Activated CD4-positive, alpha-beta T cell treated with anti-CD3 and anti-CD28 coated beads, Interleukin-2, amount 50 U/mL, for 24 hours (primary cell): ENCODE results near the gene TSPO.
"Not testable (repeated sequence)": the region's sequence is repeated elsewhere in the genome, so short reads cannot be mapped to it uniquely, and the experiment has no call there.

Source experiments
- DNase-seq, 2 donors: peaks; one replicate each; pipeline ENCODE4 v3.0.0-alpha.2; 2020; ENCODE audit warnings: low read depth in 1 of 2, low spot score in 1 of 2

TSPO gene

DNA sequence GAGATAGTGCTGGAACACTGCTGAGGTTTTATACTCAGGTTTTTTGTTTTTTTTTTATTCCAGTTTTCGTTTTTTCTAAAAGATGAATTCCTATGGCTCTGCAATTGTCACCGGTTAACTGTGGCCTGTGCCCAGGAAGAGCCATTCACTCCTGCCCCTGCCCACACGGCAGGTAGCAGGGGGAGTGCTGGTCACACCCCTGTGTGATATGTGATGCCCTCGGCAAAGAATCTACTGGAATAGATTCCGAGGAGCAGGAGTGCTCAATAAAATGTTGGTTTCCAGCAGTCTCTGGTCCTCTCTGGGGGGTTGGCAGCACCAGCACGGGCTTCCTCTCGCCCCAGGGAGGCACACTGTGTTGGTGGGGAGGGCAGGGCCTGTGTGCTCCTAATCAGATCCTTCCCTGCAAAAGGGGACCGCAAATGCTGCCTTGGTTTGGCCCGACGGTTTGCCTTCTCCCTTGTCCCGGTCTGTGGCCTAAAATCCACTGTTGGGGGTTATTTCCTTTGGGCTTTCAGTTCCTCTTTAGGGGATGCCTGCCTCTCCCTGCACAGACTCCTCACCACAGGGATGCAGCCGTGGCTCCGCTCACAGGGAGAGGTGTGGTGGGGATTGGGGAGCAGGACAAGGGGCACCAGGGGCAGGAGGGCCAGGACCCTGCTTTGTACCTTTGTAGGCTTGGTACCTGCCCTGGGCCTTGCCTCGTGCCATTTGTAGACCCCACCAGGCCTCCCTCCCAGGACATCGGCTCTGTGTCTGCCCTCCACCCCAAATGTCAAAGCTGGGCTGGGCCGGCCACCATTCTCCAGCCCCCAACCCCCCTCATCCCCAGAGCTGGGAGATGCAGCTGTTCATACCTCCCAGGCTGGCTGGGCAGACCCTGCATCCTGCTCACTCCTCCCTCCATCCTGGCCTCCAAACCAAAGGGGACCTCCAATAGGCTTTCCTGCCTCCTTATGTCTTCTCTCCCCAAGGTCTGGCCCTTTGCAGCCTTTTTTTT, 21.6 kb upstream of the TSPO start:
- DNase-seq: no peak

DNA sequence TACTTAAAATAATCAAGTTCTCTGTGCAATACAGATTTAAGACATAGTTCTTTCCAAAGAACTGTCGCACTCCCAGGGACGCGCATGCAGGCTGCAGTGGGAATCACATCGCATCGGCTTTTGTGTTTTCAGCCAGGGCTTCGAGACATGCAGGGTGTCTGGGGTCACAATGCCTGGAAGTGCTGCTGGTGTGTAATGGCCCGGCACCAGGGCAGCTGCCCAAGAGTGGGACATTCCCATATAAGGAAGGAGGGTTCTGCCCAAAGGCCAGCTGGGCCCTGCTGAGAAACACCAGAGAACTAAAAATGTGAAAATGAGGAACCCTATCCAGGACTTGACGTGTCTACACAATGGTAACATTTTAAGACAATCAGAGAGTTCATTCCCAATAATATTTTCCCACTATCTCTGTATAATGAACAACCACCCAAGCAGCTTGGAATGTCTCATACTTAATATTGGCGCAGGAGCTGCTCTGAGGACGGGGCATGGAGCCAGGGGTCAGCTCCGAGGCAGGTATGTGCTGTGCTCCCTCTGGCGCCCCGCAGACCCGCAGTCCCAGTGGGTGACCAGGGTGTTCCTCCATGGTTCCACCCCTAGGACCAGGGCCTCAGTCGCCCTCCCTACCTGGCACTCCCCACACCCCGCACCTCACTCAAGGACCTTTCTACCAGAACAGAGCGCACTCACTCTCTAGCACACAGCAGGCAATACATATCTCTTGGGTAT, 19.4 kb upstream of the TSPO start:
- no peak for DNase-seq

- DNase-seq: no peak
Observed at GRCh38 chr22:43133401-43133800, 18.0 kb upstream of the TSPO start.

- DNase-seq: no peak
Observed at GRCh38 chr22:43134553-43134952, 16.8 kb upstream of the TSPO start.

- DNase-seq: no peak
Observed at GRCh38 chr22:43135565-43135964, 15.8 kb upstream of the TSPO start.

GRCh38 chr22:43136255-43136654, 15.1 kb upstream of the TSPO start:
- no peak for DNase-seq

DNA sequence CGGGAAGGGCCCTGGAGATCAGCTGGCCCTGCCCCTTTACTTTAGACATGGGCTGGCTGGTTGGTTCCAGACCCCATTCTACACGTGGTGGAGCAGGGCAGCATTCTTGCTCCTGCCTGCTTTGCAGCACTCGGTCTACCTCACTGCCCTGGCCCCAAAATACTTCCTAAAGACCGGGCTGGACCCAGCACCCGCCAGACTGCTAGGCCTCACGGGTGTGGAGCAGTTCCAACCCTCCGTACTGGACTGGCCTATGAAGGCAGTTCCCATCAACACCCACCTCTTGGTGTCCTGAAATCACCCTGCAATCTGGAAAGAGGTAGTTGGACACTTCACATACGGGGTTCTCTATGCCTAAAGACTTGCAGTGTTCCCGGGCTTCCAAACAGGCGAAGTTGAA, 14.6 kb upstream of the TSPO start:
- no peak for DNase-seq

GRCh38 chr22:43142880-43143562, 8.3 kb upstream of the TSPO start, which contains the start of gene MCAT:
MCAT (minus strand) TSS chr22:43143398; CDS start chr22:43143348, 50 bp downstream.
- DNase-seq: peak; percentile 64 to 76

GRCh38 chr22:43144949-43145348, 6.4 kb upstream of the TSPO start:
- no peak for DNase-seq

- DNase-seq: not testable (repeated sequence)
Observed at GRCh38 chr22:43145371-43145770, 6.0 kb upstream of the TSPO start.

DNA sequence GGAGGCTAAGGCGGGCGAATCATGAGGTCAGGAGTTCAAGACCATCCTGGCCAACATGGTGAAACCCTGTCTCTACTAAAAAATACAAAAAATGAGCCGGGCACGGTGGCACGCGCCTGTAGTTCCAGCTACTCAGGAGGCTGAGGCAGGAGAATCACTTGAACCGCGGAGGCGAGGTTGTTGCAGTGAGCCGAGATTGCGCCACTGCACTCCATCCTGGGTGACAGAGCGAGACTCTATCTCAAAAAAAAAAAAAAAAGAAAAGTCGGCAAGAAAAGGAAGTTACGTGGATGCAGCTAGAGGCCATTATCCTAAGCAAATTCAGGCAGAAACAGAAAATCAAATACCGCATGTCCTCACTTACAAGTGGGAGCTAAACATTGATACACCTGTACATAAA, 5.0 kb upstream of the TSPO start:
- not testable (repeated sequence) for DNase-seq

DNA sequence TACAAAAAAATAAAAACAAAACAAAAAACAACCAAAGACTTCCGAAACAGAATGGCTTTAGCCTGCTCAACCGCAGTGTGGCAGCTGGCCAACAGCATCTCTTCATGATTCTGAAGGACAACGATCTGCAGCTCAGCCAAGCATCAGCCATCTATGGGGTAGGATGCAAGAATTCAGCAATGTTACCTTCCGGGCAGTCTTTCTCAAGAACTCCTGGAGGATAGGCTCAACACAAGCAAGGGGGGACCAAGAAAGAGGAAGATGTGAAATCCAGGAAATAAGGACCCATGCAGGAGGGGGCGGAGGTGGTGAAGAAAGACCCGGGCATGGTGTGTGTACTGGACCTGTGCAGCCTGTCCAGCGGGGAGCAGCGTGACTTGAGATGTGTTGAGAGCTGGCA, 3.5 kb upstream of the TSPO start:
- DNase-seq: no peak

GRCh38 chr22:43148581-43148980, 2.8 kb upstream of the TSPO start:
- no peak for DNase-seq

- no peak for DNase-seq
Observed at GRCh38 chr22:43150731-43151206, 590 bp upstream of the TSPO start.

DNA sequence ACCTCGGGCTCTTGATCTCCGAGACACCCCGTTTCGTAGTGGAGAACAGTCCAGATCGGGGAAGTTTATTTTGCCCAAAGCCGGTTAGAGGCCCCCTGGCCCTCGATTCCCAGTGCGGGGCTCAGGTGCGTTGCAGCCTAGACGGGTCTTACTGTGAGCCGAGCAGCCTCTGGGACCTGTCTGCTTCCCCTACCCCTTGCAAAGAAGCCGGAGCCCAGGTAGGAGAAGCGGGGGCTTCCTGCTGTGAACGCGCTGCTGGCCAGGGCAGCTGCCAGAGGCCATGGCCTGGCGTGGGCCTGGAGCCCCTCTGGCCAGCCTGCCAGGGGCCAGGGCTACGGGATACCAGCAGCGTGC, 621 bp downstream of the TSPO start:
- DNase-seq: no peak

- peak; percentile 33 to 35 for DNase-seq
Observed at GRCh38 chr22:43152357-43153071, 1.2 kb downstream of the TSPO start.

GRCh38 chr22:43153899-43154298, 2.5 kb downstream of the TSPO start:
- no peak for DNase-seq

DNA sequence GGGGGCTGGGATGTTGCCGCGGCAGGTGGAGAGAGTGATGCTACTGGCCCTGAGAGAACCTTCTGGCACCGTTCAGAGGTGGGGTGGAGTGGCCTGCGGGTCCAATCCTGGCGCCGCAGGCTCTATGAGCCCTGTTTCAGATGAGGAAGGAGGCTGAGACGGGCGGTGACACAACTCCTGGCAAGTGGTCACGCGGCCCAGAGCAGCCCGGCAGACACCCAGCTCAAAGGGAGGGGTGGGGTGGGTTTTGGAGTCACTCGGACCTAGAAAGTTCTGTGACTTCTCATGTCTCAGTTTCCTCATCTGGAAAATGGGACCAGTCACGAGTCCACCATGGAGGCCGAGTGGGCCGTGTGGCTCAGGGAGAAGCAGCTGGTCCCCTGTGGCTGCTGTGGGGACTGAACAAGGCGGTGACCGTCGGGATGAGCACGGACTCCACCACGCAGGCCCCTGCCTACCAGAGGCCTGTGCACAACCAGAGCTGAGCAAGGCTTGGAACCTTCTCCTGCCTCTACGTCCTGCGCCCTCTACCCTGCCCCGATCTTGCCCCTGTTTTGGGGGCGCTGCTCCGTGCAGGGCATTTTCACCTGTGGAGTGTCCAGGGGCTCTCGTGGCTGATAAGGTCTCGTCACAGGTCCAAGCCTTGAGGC, 3.7 kb downstream of the TSPO start:
- no peak for DNase-seq

GRCh38 chr22:43155789-43156188, 4.4 kb downstream of the TSPO start:
- DNase-seq: no peak

- no peak for DNase-seq
Observed at GRCh38 chr22:43156413-43156812, 5.1 kb downstream of the TSPO start.
